ENCODE measurements around the gene MCTP1.

Gene MCTP1

DNA sequence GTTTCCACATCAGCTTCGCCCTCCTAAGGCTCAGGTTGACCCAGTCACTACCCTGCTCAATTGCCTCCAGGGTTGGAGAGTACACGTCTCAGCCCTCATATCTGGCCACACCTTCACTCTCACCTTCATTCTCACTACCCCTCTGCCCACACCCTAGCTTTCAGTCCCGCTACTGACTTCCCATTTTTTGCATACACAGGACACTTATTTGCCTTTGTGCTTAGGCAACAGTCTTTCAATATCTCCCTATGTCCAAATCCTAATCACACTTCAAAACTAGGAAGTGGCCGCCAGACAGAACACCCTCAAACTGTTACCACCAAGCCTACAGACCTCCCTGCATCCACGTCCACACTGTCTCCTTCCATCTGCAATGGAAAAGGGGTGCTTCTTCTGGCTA lies 10.9 kb downstream of the MCTP1 start:
- TF ChIP-seq GATA2 (IDR thresholded peaks at IDR 0.05; ENCODE audit: low read depth, low read length) (no peak), GATA3 (IDR thresholded peaks at IDR 0.05; ENCODE audit: low read depth, low read length) (no peak)

GRCh38 chr5:95272316-95272929 lies 12.5 kb downstream of the MCTP1 start:
- TF ChIP-seq GATA3 (IDR thresholded peaks at IDR 0.05; ENCODE audit: low read depth, low read length) = no peak
- TF ChIP-seq GATA2 (IDR thresholded peaks at IDR 0.05; ENCODE audit: low read depth, low read length) = no peak

- no peak for TF ChIP-seq GATA2 (IDR thresholded peaks at IDR 0.05; ENCODE audit: low read depth, low read length)
- no peak for TF ChIP-seq GATA3 (IDR thresholded peaks at IDR 0.05; ENCODE audit: low read depth, low read length)
Observed at GRCh38 chr5:95262933-95263660, 21.8 kb downstream of the MCTP1 start.

DNA sequence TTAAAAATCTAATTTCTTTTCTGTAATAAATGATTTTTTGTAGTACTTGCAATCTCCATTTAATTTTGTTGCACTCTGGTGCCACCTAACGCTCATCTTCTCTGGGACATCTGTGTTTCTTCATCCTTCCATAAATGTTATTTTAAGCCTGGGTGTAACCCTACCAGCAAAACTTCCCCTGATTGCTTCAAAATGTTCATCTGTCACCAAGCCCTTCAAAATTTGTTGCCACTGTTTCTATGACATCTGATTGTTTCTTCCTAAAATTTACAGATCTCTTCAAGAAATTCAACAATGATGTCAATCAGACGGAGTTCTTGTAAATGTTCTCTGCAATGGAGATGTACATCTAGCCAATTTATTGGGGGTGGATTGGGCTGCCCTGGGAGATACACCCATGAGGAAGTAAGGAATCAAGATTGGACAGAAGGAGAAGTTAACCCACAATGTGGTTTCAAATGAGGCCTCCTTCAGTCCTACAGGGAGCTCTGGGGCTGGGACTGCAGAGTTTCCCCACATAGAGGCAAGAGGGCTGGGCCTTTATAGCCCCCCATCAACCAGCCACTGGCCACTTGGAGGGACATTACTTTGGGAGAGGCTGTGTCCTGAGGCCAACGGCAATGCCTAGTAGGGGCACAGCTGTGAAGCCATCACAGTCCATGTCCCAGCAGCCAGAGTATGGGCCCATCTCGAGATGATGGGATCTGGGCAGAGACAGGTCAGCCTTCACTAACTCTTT lies 23.3 kb downstream of the MCTP1 start:
- no peak for TF ChIP-seq GATA2 (IDR thresholded peaks at IDR 0.05; ENCODE audit: low read depth, low read length)
- no peak for TF ChIP-seq GATA3 (IDR thresholded peaks at IDR 0.05; ENCODE audit: low read depth, low read length)

- TF ChIP-seq GATA3 (IDR thresholded peaks at IDR 0.05; ENCODE audit: low read depth, low read length) (no peak), GATA2 (IDR thresholded peaks at IDR 0.05; ENCODE audit: low read depth, low read length) (no peak)
Observed at GRCh38 chr5:95256991-95257390, 27.9 kb downstream of the MCTP1 start.

DNA sequence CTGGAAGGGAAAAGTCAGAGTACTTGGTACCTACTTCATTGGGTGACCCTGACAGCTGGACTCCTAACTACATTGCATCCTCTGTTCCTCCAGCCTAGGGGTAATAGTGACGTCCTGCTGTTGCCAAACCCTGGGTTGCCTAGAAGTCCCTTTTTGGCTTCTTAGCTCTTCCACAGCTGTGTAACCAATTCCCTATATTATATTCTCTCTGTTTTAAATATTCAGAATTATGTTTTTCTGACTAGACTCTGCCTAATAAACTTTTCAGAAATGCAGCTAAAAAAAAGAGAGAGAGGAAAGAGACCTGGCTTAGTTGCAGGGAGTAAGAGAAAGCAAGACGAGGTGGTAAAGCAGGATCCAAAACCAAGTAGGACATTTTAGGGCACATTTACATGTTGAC lies 28.4 kb downstream of the MCTP1 start:
- TF ChIP-seq GATA2 (IDR thresholded peaks at IDR 0.05; ENCODE audit: low read depth, low read length) (no peak), GATA3 (IDR thresholded peaks at IDR 0.05; ENCODE audit: low read depth, low read length) (no peak)

- TF ChIP-seq GATA3 (IDR thresholded peaks at IDR 0.05; ENCODE audit: low read depth, low read length) = no peak
- no peak for TF ChIP-seq GATA2 (IDR thresholded peaks at IDR 0.05; ENCODE audit: low read depth, low read length)
Observed at GRCh38 chr5:95252801-95253200, 32.1 kb downstream of the MCTP1 start.

DNA sequence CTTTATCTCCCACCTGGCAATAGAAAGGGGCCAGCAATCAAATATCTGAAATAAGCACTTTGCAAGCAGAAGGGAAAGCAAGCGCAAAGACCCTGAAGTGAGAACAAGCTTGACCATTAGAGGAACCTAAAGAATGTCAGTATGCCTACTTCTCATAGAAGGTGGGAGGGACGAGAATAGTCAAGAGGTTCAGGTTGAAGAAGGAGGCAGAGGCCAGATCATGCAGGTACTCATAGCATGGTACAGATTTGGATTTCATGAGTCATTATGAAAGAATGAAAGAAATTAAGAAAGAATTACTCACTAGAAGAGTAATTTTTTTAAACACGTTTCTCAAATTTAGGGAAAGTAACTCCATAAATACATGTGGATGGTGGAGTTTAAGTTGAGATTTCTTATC lies 33.7 kb downstream of the MCTP1 start:
- no peak for TF ChIP-seq GATA2 (IDR thresholded peaks at IDR 0.05; ENCODE audit: low read depth, low read length)
- TF ChIP-seq GATA3 (IDR thresholded peaks at IDR 0.05; ENCODE audit: low read depth, low read length) = no peak

- TF ChIP-seq GATA3 (IDR thresholded peaks at IDR 0.05; ENCODE audit: low read depth, low read length) = no peak
- TF ChIP-seq GATA2 (IDR thresholded peaks at IDR 0.05; ENCODE audit: low read depth, low read length) = no peak
Observed at GRCh38 chr5:95244479-95244878, 40.4 kb downstream of the MCTP1 start.

GRCh38 chr5:95241635-95242034 lies 43.3 kb downstream of the MCTP1 start:
- TF ChIP-seq GATA3 (IDR thresholded peaks at IDR 0.05; ENCODE audit: low read depth, low read length) (no peak), GATA2 (IDR thresholded peaks at IDR 0.05; ENCODE audit: low read depth, low read length) (no peak)

GRCh38 chr5:95241161-95241560 lies 43.7 kb downstream of the MCTP1 start:
- no peak for TF ChIP-seq GATA2 (IDR thresholded peaks at IDR 0.05; ENCODE audit: low read depth, low read length)
- TF ChIP-seq GATA3 (IDR thresholded peaks at IDR 0.05; ENCODE audit: low read depth, low read length) = no peak

- TF ChIP-seq GATA3 (IDR thresholded peaks at IDR 0.05; ENCODE audit: low read depth, low read length) (no peak), GATA2 (IDR thresholded peaks at IDR 0.05; ENCODE audit: low read depth, low read length) (no peak)
Observed at GRCh38 chr5:95238560-95239325, 46.2 kb downstream of the MCTP1 start.

DNA sequence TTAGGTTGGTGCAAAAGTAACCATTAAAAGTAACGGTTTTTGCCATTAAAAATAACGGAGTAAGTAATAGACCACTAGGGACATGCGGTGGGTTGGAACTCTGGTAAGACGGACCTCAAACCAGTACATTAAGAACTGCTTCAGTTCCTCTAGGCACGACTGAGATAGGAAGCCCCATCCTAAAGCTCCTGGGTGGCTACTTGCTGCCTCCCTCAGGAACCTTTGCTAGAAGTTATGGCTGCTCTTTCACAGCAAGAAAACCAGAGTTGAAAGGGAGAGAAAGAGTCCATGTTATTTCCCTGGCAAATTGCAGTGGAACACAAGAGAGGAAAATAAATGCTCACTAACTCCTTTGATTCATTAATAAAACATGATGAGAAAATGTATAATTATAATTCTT lies 47.6 kb downstream of the MCTP1 start:
- TF ChIP-seq GATA2 (IDR thresholded peaks at IDR 0.05; ENCODE audit: low read depth, low read length) (no peak), GATA3 (IDR thresholded peaks at IDR 0.05; ENCODE audit: low read depth, low read length) (no peak)

GRCh38 chr5:95235439-95235982 lies 49.4 kb downstream of the MCTP1 start:
- no peak for TF ChIP-seq GATA2 (IDR thresholded peaks at IDR 0.05; ENCODE audit: low read depth, low read length)
- no peak for TF ChIP-seq GATA3 (IDR thresholded peaks at IDR 0.05; ENCODE audit: low read depth, low read length)
